ENCODE data around the gene GLS.
A peak's percentile ranks its signal among the peaks of the same experiment; 100 is the strongest.

The GLS gene

DNA sequence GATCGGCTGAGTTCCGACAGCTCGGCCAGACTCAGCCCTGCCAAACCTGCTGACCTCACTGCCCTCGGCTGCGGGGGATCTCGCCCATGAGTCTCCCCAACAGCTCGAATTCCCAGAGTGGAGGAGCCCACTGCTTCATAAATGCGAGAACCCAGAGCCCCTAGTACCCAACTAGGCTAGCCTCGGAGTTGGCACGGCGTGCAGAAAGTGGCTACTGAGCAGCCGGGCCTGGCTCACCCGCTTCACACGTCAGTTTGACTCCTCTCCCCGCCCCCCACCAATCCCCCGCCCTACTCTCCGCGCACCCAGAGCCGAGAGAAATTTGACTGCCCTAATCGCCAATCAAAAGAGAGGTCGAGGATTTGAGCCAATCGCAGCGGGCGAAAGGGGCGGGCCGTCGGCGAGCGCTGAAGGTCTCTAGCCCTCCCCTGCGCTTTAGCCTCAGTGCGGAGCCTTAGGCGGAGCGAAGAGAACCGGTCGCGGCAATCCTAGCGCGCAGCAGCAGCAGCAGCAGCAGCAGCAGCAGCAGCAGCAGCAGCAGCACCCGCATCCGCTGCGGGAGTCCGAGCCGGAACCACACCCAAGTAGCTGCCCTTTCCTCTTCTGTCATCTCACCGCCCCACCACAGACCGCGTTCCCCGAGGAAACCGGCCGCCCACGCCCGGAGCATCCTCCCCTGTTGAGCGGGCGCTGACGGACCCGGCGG lies at the start of gene GLS:
Gene GLS (plus strand): TSS at position 444 of the 706 bp plus-strand sequence. CDS start 264 bp downstream, outside the sequence.
- H3K4me3 ChIP-seq (ENCODE audit: low read depth, low read length): peak within 1 kb of the TSS; percentile 95
- TF ChIP-seq, protein P1, sequence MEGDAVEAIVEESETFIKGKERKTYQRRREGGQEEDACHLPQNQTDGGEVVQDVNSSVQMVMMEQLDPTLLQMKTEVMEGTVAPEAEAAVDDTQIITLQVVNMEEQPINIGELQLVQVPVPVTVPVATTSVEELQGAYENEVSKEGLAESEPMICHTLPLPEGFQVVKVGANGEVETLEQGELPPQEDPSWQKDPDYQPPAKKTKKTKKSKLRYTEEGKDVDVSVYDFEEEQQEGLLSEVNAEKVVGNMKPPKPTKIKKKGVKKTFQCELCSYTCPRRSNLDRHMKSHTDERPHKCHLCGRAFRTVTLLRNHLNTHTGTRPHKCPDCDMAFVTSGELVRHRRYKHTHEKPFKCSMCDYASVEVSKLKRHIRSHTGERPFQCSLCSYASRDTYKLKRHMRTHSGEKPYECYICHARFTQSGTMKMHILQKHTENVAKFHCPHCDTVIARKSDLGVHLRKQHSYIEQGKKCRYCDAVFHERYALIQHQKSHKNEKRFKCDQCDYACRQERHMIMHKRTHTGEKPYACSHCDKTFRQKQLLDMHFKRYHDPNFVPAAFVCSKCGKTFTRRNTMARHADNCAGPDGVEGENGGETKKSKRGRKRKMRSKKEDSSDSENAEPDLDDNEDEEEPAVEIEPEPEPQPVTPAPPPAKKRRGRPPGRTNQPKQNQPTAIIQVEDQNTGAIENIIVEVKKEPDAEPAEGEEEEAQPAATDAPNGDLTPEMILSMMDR (IDR thresholded peaks at IDR 0.05; ENCODE audit: insufficient read depth, low read depth, low read length, missing control alignments): no peak
- DNase-seq (ENCODE audit: low read depth): peak; percentile 98

DNA sequence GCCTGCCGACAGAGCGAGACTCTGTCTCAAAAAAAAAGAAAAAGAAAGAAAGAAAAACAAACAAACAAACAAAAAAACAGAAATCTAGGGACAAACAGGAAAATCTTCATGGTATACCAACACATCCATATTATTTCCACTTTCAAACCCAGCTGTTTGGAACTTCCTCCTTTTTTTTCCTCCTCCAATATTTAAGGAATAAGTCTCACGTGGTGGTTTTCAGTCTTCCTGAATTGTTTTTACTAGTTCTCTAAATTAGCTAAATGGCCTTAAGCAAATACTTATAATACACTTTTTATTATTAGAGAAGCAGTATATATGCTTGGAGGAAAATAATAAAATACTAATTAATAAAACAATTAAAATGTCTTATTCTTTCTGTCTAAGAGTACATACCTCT lies 48.7 kb upstream of the GLS start:
- TF ChIP-seq, protein P1 (IDR thresholded peaks at IDR 0.05; ENCODE audit: insufficient read depth, low read depth, low read length, missing control alignments): no peak
- DNase-seq (ENCODE audit: low read depth): no peak

DNA sequence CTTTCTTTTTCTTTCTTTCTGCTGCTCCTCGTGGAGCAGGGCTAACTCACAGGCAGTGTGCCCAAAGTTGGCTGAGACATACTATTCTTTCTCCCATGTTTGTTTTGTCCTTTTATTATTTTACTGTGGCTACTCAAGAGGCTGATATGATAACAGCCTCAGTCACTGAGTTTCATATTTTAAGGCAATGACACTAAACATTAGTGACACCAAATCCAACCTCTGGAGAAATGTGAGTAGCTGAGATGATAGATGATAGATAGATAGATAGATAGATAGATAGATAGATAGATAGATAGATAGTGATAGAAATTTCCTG lies 45.8 kb upstream of the GLS start:
- H3K4me3 ChIP-seq (ENCODE audit: low read depth, low read length): no peak overlapping the region
- TF ChIP-seq, protein P1 (IDR thresholded peaks at IDR 0.05; ENCODE audit: insufficient read depth, low read depth, low read length, missing control alignments): no peak
- no peak for DNase-seq (ENCODE audit: low read depth)

More for the DNA sequence above, 48.7 kb upstream of the GLS start:
- H3K4me3 ChIP-seq (ENCODE audit: low read depth, low read length): no peak overlapping the region

DNA sequence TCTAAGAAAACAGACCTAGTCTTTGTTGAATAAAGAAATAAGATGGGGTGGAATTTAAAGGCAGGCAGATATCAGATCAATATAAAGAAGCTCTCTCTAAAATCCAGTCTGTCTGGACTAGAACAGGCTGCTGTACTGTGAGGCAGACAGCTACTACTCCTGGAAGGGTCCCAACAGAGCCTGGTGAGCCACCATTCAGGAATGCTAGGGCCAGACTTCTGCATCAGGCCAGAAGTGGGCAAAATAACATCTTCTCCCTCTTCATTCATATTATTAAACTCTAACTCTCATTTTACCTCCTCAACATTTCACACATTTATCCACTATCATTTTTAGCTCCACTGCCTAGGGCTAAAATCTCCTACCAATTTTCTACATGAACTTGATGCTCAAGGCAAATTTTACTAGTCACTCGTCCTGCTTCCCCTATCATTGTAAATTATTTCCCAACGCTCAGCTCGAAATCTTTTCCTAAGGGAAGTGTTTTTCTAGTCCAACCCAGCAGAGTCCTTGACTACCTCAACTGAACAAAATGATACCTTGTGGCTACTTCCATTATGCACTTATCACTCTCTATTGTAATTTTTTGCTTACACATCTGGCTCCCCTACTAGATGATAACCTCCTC lies 45.2 kb upstream of the GLS start:
- no peak for DNase-seq (ENCODE audit: low read depth)

DNA sequence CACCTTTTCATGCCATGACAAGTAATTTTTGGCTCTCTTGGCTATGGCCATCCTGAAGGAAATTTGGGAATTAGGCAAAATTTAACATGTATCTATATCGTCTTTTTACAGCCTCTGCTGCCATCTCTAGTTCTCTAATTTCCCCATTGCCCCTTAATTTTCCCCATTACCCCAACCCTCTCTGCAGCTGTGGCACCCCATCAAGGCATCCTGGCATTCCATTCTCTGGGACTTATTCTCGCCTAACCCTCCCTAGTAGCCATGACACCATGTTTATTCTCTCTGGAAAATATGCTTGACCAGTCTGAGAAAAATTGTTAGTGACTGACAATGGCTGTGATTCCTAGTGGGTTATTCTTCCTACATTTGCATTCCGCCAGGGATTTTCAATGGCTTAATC lies 43.9 kb upstream of the GLS start:
- TF ChIP-seq, protein P1 (IDR thresholded peaks at IDR 0.05; ENCODE audit: insufficient read depth, low read depth, low read length, missing control alignments): no peak
- no peak for DNase-seq (ENCODE audit: low read depth)
- H3K4me3 ChIP-seq (ENCODE audit: low read depth, low read length): no peak overlapping the region

More for the DNA sequence above, 45.2 kb upstream of the GLS start:
- TF ChIP-seq, protein P1 (IDR thresholded peaks at IDR 0.05; ENCODE audit: insufficient read depth, low read depth, low read length, missing control alignments): no peak
- no peak overlapping the region for H3K4me3 ChIP-seq (ENCODE audit: low read depth, low read length)

DNA sequence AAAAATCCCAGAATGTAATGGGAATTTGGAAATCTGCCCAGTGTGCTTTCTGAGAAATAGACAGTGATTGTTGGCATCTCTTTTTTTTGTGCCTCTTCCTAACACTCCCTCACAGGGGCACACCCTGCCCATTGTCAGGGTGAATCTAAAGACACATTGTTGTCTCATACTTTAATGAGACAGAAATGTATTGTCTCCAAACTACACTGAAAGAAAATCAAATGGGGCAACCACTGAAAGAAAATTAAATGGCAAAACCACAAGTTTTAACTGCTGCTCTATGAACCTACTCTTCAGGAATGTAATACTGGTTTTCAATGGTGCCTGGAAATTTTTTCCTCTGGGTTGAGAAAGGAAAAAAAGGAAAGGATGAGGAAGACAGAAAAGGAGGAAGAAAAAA lies 43.2 kb upstream of the GLS start:
- no peak overlapping the region for H3K4me3 ChIP-seq (ENCODE audit: low read depth, low read length)
- TF ChIP-seq, protein P1 (IDR thresholded peaks at IDR 0.05; ENCODE audit: insufficient read depth, low read depth, low read length, missing control alignments): no peak
- no peak for DNase-seq (ENCODE audit: low read depth)

Data from GM12865 (cell line).